IMR-90 (cell line): ENCODE measurements around the gene DOCK7. TPM values are rescaled to one million over a fixed set of nuclear protein-coding genes. Genes with fewer than 3 reads are reported as not detected.

ENCODE experiments used
- ATAC-seq: fragments of 200-7000 bp; cut with Tn5 transposase; 2 replicates; pipeline ENCODE4 v1.9.1; 2020; ENCODE audit warnings: low read depth, mild to moderate bottlenecking, moderate library complexity
- BruUV-seq: library from RNA; stranded (reverse); fragments of 400-500 nt; replicated peaks from 2 replicates; lab custom pipeline; 2021; lab: Mats Ljungman, UMichigan
- CTCF ChIA-PET: fragments of 300-600 bp; formaldehyde crosslinking; extraction: SDS; loops from one replicate; lab custom pipeline; 2021; ENCODE audit warnings: antibody characterized with exemption; lab: Yijun Ruan, JAX
- POLR2A ChIA-PET: fragments of 300-600 bp; sonication (Branson Sonifier 250); formaldehyde crosslinking; loops from one replicate; lab custom pipeline; 2022; ENCODE audit warnings: antibody characterized with exemption; ENCODE audit not compliant: unreplicated experiment; lab: Charles Lee
- DNase-seq: peaks from one replicate; pipeline ENCODE4 v3.0.0; 2013
- H2AFZ ChIP-seq: replicated peaks from 2 replicates; pipeline ENCODE3; 2013; ENCODE audit warnings: low read length, mild to moderate bottlenecking; ENCODE audit not compliant: poor library complexity
- H2AK5ac ChIP-seq: 2 replicates; pipeline ENCODE4 v1.6.1; 2013; ENCODE audit warnings: low read depth, low read length, inconsistent platforms
- H2AK9ac ChIP-seq: replicated peaks from 2 replicates; pipeline ENCODE3; 2013; ENCODE audit warnings: mild to moderate bottlenecking, low read depth, low read length, moderate library complexity; ENCODE audit not compliant: poor library complexity
- H2BK120ac ChIP-seq: 2 replicates; pipeline ENCODE4 v1.6.1; 2013; ENCODE audit warnings: low read depth, low read length, inconsistent platforms
- H2BK15ac ChIP-seq: 3 replicates; pipeline ENCODE4 v1.6.1; 2013; ENCODE audit warnings: low read depth, low read length, inconsistent platforms
- H2BK20ac ChIP-seq: 2 replicates; pipeline ENCODE4 v1.6.1; 2013; ENCODE audit warnings: low read depth, mild to moderate bottlenecking, inconsistent platforms, low read length, moderate library complexity
- H2BK5ac ChIP-seq: 2 replicates; pipeline ENCODE4 v1.6.1; 2013; ENCODE audit warnings: mild to moderate bottlenecking, low read depth, low read length, inconsistent platforms; ENCODE audit not compliant: poor library complexity, severe bottlenecking
- H3K14ac ChIP-seq: replicated peaks from 2 replicates; pipeline ENCODE4 v1.6.1; 2013; ENCODE audit warnings: low read depth, low read length, inconsistent platforms
- H3K18ac ChIP-seq: 2 replicates; pipeline ENCODE4 v1.6.1; 2013; ENCODE audit warnings: low read depth, low read length, control low read depth
- H3K23ac ChIP-seq: 2 replicates; pipeline ENCODE4 v1.6.1; 2013; ENCODE audit warnings: low read depth, low read length, inconsistent platforms
- H3K27ac ChIP-seq: 2 replicates; pipeline ENCODE4 v1.5.1; 2013; ENCODE audit warnings: mild to moderate bottlenecking, control low read depth, low read length; ENCODE audit not compliant: insufficient read depth
- H3K27me3 ChIP-seq: 2 replicates; pipeline ENCODE4 v1.6.1; 2013; ENCODE audit warnings: low read length; ENCODE audit not compliant: control insufficient read depth, insufficient read depth
- H3K36me3 ChIP-seq: 2 replicates; pipeline ENCODE4 v1.6.1; 2013; ENCODE audit warnings: low read length, mixed read lengths; ENCODE audit not compliant: control insufficient read depth, insufficient read depth
- H3K4ac ChIP-seq: 2 replicates; pipeline ENCODE4 v1.6.1; 2013; ENCODE audit warnings: low read depth, low read length, inconsistent platforms
- H3K4me1 ChIP-seq: 2 replicates; pipeline ENCODE4 v1.6.1; 2013; ENCODE audit warnings: low read length, mixed read lengths; ENCODE audit not compliant: control insufficient read depth, insufficient read depth
- H3K4me2 ChIP-seq: 2 replicates; pipeline ENCODE4 v1.6.1; 2013; ENCODE audit warnings: low read depth, mild to moderate bottlenecking, control low read depth, low read length, moderate library complexity
- H3K4me3 ChIP-seq: 2 replicates; pipeline ENCODE4 v1.5.1; 2013; ENCODE audit warnings: low read depth, mild to moderate bottlenecking, control low read depth, low read length, moderate library complexity; ENCODE audit not compliant: insufficient read depth
- H3K56ac ChIP-seq: 2 replicates; pipeline ENCODE4 v1.6.1; 2013; ENCODE audit warnings: low read length, inconsistent platforms; ENCODE audit not compliant: insufficient read depth; ENCODE audit errors: extremely low read depth
- H3K79me1 ChIP-seq, 2 experiments: 2 replicates each; pipeline ENCODE4 v1.6.1; 2013; ENCODE audit warnings: low read length in 2 of 2, inconsistent platforms in 1 of 2, low read depth in 1 of 2
- H3K9ac ChIP-seq: 2 replicates; pipeline ENCODE4 v1.6.1; 2013; ENCODE audit warnings: low read depth, low read length, control low read depth
- H3K9me1 ChIP-seq: 2 replicates; pipeline ENCODE4 v1.6.1; 2013; ENCODE audit warnings: low read length, inconsistent platforms; ENCODE audit not compliant: insufficient read depth
- H3K9me3 ChIP-seq: 2 replicates; pipeline ENCODE4 v1.6.1; 2013; ENCODE audit warnings: low read length; ENCODE audit not compliant: control insufficient read depth, insufficient read depth
- H4K20me1 ChIP-seq: 2 replicates; pipeline ENCODE4 v1.6.1; 2013; ENCODE audit warnings: low read length, inconsistent platforms; ENCODE audit not compliant: insufficient read depth
- H4K5ac ChIP-seq: 2 replicates; pipeline ENCODE4 v1.6.1; 2013; ENCODE audit warnings: mild to moderate bottlenecking, low read depth, low read length, control low read depth
- H4K8ac ChIP-seq, 2 experiments: 2 replicates each; pipeline ENCODE4 v1.6.1; 2013; ENCODE audit warnings: low read depth in 2 of 2, low read length in 2 of 2, control low read depth in 1 of 2, inconsistent platforms in 1 of 2
- H4K91ac ChIP-seq: 2 replicates; pipeline ENCODE4 v1.6.1; 2013; ENCODE audit warnings: low read depth, low read length, inconsistent platforms; ENCODE audit not compliant: insufficient read depth
- BHLHE40 ChIP-seq: fragments of 150-350 bp; IDR thresholded peaks from 2 replicates; pipeline ENCODE4 v1.6.1; 2016; ENCODE audit warnings: mild to moderate bottlenecking, low read depth, low read length
- CHD1 ChIP-seq: IDR thresholded peaks from 2 replicates; pipeline ENCODE4 v1.6.1; 2012; ENCODE audit warnings: low read depth, low read length, improper control_type of control experiment
- ELK1 ChIP-seq: fragments of 150-350 bp; IDR thresholded peaks from 2 replicates; pipeline ENCODE4 v1.6.1; 2016; ENCODE audit warnings: low read depth, mild to moderate bottlenecking, low read length, moderate library complexity, borderline replicate concordance
- FOS ChIP-seq: fragments of 150-350 bp; IDR thresholded peaks from 2 replicates; pipeline ENCODE4 v1.6.1; 2016; ENCODE audit warnings: low read depth, low read length
- MAFK ChIP-seq: IDR thresholded peaks from 2 replicates; pipeline ENCODE4 v1.6.1; 2012; ENCODE audit warnings: low read depth, low read length, improper control_type of control experiment
- MAZ ChIP-seq: IDR thresholded peaks from 2 replicates; pipeline ENCODE4 v1.6.1; 2012; ENCODE audit warnings: low read depth, mild to moderate bottlenecking, low read length, improper control_type of control experiment, moderate library complexity, borderline replicate concordance
- NFE2L2 ChIP-seq: fragments of 150-350 bp; IDR thresholded peaks from 2 replicates; pipeline ENCODE4 v1.6.1; 2016; ENCODE audit warnings: low read depth, mild to moderate bottlenecking, low read length
- POLR2A ChIP-seq: IDR thresholded peaks from 2 replicates; pipeline ENCODE4 v1.6.1; 2012; ENCODE audit warnings: mild to moderate bottlenecking, low read depth, low read length
- RAD21 ChIP-seq: IDR thresholded peaks from 2 replicates; pipeline ENCODE4 v1.6.1; 2012; ENCODE audit warnings: low read length, improper control_type of control experiment
- RFX5 ChIP-seq: IDR thresholded peaks from 2 replicates; pipeline ENCODE4 v1.8.0; 2012; ENCODE audit warnings: low read depth, mild to moderate bottlenecking, low read length, moderate library complexity
- SMC3 ChIP-seq: fragments of 150-350 bp; IDR thresholded peaks from 2 replicates; pipeline ENCODE4 v1.6.1; 2016; ENCODE audit warnings: low read depth, mild to moderate bottlenecking, antibody characterized with exemption, low read length, moderate library complexity
- USF2 ChIP-seq: fragments of 150-350 bp; IDR thresholded peaks from 2 replicates; pipeline ENCODE4 v1.6.1; 2017; ENCODE audit warnings: mild to moderate bottlenecking, antibody characterized with exemption, low read length, low read depth
- WGBS, 2 experiments: methylation state at CpG; one replicate each; pipeline versions ENCODE4 v1.1.5 to v1.1.7; 2013; ENCODE audit warnings: missing lambda C conversion rate in 2 of 2; ENCODE audit not compliant: insufficient read length in 1 of 2; ENCODE audit errors: extremely low coverage in 2 of 2; 5-methylcytosine and 5-hydroxymethylcytosine counted together
- dilution Hi-C: fragments of 300-500 bp; cut with HindIII; formaldehyde crosslinking; loops from one replicate; pipeline ENCODE4 v1.14.3; 2018; ENCODE audit warnings: low sequenced_read_pairs; ENCODE audit not compliant: unreplicated experiment
- in situ Hi-C: fragments of 300-500 bp; cut with MboI; formaldehyde crosslinking; loops from 3 replicates; pipeline ENCODE4 v1.14.3; 2019; ENCODE audit warnings: low sequenced_read_pairs, inconsistent platforms, mixed read lengths
- intact Hi-C: fragments of 100-400 bp; cut with micrococcal nuclease; formaldehyde crosslinking; loops from 2 replicates; pipeline ENCODE4 v1.10.0; 2022
- polyA plus RNA-seq, 3 experiments: library from polyadenylated mRNA; depleted of rRNA; stranded (reverse); fragments of >200 nt; gene quantifications; 2 replicates each; pipeline ENCODE4 v1.2.3, GENCODE V29; 2012; ENCODE audit warnings: low replicate concordance in 1 of 3
- total RNA-seq: library from RNA; depleted of rRNA; stranded (reverse); fragments of >200 nt; gene quantifications from 2 replicates; pipeline ENCODE4 v1.2.3, GENCODE V29; 2012

DOCK7 gene
- total and polyA plus RNA-seq, 2 of the 4 experiments (the other 2 are of a cell fraction): 38.0 to 97.7 TPM

- no peak overlapping the region for H2BK15ac ChIP-seq
- no peak overlapping the region for H3K4me2 ChIP-seq
- no peaks in the 10 kb centered on the region; a peak in 1 of 4 replicates for H3K79me1 ChIP-seq
- no peak overlapping the region for H3K9ac ChIP-seq
- BruUV-seq: no TSS peak
- H4K91ac ChIP-seq: no peak overlapping the region
- no peak for DNase-seq
- H4K20me1 ChIP-seq: no peaks in the 10 kb centered on the region
- in situ Hi-C loops: loop anchor here (25.0 kb wide), 1 partner anchor 542 kb away; the partner anchor contains the start of gene L1TD1
- no peak overlapping the region for H3K18ac ChIP-seq
- H2BK120ac ChIP-seq: no peak overlapping the region
- H3K4me1 ChIP-seq: peaks cover 11% of the 10 kb centered on the region
- H2AK9ac ChIP-seq: no peak overlapping the region
- TF ChIP-seq RFX5 (no peak), BHLHE40 (no peak), NFE2L2 (no peak), MAFK (no peak), MAZ (no peak), ELK1 (no peak), FOS (no peak), CHD1 (no peak), RAD21 (no peak), SMC3 (no peak), POLR2A (no peak), USF2 (no peak)
- no CpG with 5 or more reads among the region's 5 CpGs for WGBS, 2 experiments
- no peaks in the 10 kb centered on the region for H3K9me3 ChIP-seq
- H3K23ac ChIP-seq: no peak overlapping the region
- H3K27me3 ChIP-seq: no peaks in the 10 kb centered on the region
- H3K9me1 ChIP-seq: no peaks in the 10 kb centered on the region
- no peak for ATAC-seq
- H3K4ac ChIP-seq: no peak overlapping the region
- H4K8ac ChIP-seq: no peak overlapping the region
- dilution Hi-C loops: no loop called here
- no peak overlapping the region for H3K4me3 ChIP-seq
- POLR2A ChIA-PET: no interaction called here
- no peak overlapping the region for H3K27ac ChIP-seq
- CTCF ChIA-PET: no interaction called here
- H2BK20ac ChIP-seq: no peak overlapping the region
- intact Hi-C loops: no loop called here
- no peak overlapping the region for H4K5ac ChIP-seq
- H2AFZ ChIP-seq: no peak overlapping the region
- no peak overlapping the region for H2AK5ac ChIP-seq
- no peak overlapping the region for H3K56ac ChIP-seq
- H3K14ac ChIP-seq: no peak overlapping the region
- H3K36me3 ChIP-seq: no peaks in the 10 kb centered on the region
- no peak overlapping the region for H2BK5ac ChIP-seq
Observed at GRCh38 chr1:62728963-62729362, 40.8 kb upstream of the DOCK7 start.
